Measurements from ENCODE around the gene DSG4.
"Not testable (repeated sequence)": the region's sequence is repeated elsewhere in the genome, so short reads cannot be mapped to it uniquely, and the experiment has no call there.

Gene DSG4, protein sequence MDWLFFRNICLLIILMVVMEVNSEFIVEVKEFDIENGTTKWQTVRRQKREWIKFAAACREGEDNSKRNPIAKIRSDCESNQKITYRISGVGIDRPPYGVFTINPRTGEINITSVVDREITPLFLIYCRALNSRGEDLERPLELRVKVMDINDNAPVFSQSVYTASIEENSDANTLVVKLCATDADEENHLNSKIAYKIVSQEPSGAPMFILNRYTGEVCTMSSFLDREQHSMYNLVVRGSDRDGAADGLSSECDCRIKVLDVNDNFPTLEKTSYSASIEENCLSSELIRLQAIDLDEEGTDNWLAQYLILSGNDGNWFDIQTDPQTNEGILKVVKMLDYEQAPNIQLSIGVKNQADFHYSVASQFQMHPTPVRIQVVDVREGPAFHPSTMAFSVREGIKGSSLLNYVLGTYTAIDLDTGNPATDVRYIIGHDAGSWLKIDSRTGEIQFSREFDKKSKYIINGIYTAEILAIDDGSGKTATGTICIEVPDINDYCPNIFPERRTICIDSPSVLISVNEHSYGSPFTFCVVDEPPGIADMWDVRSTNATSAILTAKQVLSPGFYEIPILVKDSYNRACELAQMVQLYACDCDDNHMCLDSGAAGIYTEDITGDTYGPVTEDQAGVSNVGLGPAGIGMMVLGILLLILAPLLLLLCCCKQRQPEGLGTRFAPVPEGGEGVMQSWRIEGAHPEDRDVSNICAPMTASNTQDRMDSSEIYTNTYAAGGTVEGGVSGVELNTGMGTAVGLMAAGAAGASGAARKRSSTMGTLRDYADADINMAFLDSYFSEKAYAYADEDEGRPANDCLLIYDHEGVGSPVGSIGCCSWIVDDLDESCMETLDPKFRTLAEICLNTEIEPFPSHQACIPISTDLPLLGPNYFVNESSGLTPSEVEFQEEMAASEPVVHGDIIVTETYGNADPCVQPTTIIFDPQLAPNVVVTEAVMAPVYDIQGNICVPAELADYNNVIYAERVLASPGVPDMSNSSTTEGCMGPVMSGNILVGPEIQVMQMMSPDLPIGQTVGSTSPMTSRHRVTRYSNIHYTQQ

DNA sequence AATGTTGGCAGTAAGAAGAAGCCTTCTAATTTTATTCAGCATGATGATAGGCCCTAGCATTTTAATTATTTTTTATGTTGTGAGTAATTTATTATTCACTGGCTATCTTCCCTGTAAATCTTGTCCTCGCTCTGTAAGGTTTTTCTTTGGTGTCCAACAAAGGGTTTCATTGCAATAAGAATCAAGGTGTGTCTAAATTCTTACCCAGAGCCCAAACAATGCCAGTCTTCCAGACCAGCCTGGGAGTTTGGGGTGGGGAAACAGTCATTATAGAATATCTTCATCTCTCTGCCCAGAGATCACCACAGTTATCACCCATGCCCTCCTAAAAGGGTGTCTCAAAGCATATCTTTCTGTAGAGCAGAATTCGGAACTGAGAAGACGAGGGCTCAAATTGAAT is at the start of gene DSG4:
Gene DSG4, plus strand, starts transcription at position 301 of the 400 bp plus-strand sequence. CDS start 135 bp downstream, outside the sequence.
- DNase-seq (ENCODE audit: low read depth) = no peak

DNA sequence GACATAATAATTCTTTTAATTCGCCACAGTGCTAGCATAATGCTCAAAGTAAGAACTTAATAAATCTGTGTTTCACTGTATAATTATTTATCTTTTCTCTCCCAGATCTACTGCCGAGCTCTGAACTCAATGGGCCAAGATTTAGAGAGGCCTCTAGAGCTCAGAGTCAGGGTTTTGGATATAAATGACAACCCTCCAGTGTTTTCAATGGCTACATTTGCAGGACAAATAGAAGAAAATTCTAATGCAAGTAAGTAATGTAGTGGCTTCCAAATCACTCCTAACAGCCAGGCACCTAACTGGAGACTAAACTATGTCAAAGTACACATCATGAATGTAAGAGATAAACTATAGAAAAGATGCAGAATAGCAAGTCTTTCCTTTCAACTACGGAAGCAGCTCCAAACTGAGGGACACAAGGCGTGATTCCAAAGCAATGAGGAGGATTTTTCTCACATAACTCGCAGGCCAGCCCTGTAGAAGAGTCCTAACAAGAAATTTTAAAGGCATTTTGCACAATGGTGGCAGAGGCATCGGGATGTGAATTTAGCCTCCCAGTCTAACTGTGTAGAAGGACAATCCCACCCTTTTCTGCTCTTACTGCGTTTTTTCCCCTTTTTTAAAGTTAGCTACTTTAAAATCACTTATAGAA is 46.7 kb upstream of the DSG4 start:
- DNase-seq (ENCODE audit: low read depth) = no peak

DNA sequence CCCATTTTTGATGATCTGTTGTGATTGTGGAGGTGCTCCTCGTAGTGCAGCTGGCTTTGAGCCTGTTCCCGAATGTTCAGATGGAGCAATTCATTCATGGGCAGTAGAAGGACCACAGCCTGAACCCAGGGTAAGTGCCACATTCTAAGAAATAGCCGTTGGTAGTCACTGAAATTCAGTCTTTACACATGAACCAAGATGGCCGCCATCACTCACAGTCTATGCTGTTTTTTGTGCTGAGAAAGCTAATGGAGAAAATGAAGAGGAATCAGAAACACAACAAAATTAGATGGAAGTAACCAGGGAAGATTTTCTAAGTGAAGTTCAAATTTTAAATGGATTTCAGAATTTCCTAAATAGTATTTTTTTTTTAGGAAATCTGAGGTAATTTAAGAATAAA is 33.1 kb upstream of the DSG4 start:
- no peak for DNase-seq (ENCODE audit: low read depth)

DNA sequence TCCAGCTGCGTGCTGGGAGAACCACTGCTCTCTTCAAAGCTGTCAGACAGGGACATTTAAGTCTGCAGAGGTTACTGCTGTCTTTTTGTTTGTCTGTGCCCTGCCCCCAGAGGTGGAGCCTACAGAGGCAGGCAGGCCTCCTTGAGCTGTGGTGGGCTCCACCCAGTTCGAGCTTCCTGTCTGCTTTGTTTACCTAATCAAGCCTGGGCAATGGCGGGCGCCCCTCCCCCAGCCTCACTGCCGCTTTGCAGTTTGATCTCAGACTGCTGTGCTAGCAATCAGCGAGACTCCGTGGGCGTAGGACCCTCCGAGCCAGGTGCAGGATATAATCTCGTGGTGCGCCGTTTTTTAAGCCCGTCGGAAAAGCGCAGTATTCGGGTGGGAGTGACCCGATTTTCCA is 23.2 kb upstream of the DSG4 start:
- DNase-seq (ENCODE audit: low read depth) = not testable (repeated sequence)

DNA sequence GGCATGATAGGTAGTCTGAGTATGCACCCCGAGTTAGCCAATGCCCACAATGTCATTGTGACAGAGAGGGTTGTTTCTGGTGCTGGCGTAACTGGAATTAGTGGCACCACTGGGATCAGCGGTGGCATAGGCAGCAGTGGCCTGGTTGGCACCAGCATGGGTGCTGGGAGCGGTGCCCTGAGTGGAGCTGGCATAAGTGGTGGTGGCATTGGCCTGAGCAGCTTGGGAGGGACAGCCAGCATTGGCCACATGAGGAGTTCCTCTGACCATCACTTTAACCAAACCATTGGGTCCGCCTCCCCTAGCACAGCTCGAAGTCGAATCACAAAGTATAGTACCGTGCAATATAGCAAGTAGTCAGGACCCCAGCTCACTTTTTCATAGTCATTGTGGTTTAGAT is 21.6 kb upstream of the DSG4 start:
- DNase-seq (ENCODE audit: low read depth) = no peak

DNA sequence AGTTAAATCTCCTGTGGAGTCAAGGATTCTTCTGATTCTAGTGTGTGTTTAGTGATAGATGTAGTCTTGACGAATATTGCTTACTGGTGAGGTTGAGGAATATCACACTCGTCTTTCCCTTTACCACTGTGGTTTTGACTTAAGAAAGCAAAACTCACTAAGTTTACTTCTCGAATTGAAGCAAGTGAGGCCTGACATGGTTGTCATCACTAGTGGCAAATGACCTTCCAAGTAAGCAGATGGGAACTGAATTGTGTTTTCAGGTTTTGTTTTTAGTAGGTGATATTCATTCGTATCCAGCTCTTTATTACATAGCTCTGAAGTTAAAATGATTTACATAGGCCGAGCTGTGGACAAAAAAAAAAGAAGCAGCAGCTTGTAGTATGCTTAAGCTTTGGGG is 20.6 kb upstream of the DSG4 start:
- DNase-seq (ENCODE audit: low read depth) = no peak

DNA sequence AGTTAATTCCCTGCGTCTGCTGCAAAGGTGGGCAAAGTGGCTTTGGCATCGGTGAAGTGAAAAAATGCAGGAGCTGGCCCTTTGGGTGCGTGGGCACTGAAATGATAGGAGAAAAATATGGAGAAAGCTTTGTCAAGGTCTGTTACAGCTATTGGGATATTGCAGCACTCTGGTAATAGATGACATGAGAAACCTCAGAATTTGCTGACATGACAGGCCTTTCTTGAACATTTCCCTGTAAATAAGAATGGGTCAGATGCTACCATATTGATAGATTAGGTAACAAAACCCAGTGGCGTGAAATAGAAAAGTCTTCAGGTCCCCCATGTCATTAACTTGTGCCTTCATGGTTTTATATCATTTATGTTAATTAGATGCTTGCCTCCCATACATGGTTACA is 12.4 kb upstream of the DSG4 start:
- DNase-seq (ENCODE audit: low read depth) = no peak

DNA sequence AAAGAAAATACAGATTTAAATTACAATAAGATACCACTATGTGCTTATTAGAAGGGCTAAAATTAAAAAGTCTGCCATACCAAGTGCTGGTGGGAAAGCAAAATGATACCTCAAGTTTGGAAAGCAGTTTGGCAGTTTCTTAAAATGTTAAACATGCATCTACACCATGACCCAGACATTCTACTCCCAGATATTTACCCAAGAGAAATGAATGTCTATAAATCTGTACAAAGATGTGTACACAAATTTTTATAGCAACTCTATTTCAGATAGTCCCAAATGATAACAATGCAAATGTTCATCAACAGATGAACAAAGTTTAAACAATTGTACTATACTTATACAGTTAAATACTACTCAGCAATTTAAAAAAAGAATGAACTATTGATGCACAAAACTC is 7.1 kb upstream of the DSG4 start:
- no peak for DNase-seq (ENCODE audit: low read depth)

DNA sequence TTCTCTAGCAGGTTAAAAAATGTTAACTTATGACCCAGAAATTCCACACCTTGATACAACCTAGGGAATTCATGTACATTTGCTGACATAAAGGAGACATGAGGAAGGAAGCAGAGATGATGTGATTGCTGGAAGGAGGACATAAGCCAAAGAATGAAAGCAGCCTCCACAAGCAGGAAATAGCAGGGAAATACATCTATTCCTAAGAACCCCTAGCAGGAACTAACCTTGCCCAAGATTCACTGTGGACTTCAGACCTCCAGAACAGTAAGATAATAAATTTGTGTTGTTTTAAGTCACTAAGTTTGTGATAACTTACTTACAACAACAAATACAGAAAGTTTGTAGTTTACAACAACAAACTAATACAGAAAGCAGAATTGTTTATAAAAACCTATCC is 4.6 kb upstream of the DSG4 start:
- DNase-seq (ENCODE audit: low read depth) = no peak

DNA sequence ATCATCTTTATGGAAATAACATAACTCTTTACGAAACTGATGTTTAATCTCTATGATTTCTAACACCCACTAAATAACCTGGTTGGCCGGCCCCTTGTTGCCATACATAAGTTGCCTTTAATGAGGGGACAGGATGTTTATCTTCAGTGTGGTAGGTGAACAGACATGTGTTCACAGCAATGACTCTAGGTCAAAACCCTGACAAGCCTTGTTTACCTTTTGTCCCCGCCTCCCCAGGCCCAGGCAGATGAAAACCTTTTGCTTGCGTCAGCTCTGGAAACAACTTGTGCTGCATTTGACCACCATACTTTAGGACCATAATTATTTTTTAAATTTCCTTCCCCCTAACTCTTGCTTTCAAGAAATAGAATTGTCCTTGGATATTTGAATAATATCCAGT is 2.9 kb upstream of the DSG4 start:
- DNase-seq (ENCODE audit: low read depth) = no peak

DNA sequence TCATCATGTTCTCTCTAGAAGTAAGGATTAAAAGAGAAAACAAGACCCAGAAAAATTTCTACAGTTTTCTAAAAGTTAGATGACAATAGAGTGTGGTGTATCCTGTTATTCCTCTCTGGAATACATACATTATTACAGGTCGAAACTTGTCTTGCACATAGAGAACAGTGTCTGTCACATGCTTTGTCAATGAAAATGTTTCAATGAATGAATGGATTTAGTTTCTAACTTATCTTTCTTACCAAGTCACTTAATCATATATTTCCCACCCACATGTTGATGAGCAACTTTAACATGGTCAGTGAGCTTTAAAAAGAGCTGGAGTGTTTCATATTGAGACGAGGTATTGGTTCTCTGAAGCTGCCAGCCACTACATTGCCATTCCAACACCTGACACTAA is 4.3 kb downstream of the DSG4 start:
- DNase-seq (ENCODE audit: low read depth) = no peak

DNA sequence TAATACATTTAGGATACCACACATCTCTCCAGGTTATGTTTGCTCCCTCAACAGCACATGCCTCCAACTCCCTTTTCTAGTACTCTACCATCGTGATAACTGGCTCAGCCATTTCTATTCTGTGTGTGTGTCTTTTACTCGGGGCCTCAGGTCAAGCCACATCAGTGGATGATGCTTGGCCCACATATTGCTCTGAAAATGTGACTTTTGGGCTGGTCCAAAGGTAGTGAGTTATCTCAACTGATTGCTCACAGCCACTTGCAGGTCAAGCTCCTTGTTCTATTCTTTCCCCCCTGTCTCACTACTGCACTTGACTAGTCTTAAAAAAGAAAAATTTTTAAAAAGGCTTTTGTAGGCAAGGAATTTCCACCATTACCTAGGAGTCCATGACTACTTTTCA is 5.5 kb downstream of the DSG4 start:
- no peak for DNase-seq (ENCODE audit: low read depth)

DNA sequence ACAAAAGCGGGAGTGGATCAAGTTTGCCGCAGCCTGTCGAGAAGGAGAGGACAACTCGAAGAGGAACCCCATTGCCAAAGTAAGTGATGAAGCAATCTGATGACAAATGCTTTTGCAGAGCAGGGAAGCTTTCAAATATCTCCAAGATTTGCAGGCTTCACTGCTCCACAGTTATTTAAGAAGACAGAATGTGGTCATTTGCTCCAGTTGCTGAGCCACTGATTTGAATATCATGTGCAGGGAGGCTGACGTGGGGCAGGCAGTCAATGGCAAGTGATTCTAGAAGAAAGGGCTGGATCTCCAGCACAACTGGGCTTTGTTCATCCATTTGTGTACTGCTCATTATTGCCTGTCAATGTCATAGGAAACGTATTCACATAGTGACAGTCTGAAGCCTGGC is 10.2 kb downstream of the DSG4 start:
- peak; percentile 67 for DNase-seq (ENCODE audit: low read depth)

DNA sequence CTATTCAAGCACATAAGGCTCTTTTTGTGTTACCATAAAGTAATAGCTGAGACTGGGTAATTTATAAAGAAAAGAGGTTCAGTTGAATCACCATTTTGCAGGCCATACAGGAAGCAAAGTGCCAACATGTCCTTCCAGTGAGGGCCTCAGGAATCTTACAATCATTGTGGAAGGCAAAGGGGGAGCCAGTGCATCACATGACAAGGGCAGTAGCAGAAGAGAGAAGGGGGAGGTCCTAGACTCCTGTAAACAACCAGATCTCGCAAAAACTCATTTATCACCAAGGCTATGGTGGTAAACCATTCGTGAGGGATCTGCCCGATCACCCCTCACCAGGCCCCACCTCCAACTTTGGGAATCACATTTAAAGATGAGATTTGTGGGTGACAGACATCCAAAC is 16.7 kb downstream of the DSG4 start:
- DNase-seq (ENCODE audit: low read depth) = no peak

DNA sequence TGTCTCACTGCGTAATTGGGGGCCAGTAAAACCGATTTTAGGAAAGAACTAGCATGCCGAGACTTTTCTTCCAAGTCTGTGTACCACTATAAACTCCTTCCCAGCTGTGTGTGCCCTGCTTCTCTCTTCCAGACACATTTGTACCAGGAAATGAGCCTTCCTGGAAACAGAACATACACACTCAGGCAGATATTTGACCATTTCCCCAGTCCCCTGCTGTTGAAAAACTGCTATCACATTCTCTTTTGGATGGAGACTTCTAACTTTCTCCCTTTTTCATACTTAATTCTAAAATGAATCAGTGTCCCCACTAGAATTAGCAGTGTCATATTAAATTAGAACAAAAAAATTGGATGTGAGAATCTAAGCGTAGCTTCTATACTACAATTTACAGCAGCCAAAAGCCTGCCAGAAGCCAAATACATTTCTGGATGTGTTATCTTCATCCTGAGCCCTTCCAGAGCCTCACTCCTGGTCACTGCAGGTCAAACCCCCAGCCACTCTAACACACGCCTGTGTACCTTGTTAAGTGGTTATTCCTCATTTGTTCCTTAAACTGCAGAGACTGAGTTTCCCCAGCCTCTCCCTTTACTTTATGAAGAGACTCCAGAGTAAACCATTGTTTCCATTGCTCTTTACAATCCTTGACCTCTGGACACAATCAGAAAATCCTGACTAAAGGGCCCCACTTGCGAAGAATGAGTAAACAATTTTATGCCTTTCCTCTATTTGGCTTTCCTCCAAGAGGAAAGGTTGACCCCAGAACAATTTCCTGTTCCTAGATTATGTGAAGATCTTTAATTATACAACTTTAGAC is 20.4 kb downstream of the DSG4 start:
- peak; percentile 40 for DNase-seq (ENCODE audit: low read depth)

DNA sequence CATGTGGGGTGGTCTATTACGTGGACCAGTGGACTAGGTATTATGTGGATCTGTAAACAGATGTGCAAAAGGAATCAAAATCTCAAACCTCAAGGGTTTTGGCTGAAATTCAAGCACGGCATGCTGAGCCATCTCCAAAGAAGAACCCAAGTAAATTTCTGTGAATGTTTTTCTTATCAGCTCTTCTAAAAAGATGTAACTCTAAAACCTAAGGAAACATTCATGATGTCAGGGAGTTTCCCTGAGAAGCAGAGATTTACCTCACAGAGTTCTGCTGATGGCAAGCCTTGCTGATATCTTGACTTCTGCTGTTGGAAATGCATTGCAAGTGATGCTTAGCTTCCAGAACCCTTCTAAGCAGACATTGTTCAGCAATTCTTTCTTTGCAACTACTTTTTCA is 21.6 kb downstream of the DSG4 start:
- peak; percentile 90 for DNase-seq (ENCODE audit: low read depth)

DNA sequence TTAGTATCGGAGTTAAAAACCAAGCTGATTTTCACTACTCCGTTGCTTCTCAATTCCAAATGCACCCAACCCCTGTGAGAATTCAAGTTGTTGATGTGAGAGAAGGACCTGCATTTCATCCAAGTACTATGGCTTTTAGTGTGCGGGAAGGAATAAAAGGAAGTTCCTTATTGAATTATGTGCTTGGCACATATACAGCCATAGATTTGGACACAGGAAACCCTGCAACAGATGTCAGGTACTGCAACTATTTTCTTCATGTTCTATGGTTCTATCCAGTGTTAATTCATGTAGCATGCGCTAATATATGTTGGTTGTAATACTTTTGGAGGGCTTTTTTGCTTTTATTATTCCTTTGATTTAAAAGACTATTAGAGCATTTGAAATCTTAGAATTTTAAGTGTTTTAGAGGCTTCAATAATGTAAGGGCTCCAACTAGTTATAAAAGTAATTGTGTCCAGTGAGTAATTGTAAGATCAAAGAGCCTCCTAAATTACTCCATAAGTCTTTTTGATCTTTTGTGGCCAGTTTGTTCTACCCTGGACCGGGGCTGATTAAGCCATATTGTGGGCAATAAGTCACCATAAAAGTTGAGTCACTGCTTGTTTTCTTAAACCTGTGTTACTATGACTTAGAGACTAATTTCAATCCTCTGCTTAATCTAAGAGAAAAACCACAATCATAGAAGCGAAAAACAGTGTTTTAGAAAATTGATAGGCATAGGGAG is 22.9 kb downstream of the DSG4 start:
- peak; percentile 91 for DNase-seq (ENCODE audit: low read depth)

DNA sequence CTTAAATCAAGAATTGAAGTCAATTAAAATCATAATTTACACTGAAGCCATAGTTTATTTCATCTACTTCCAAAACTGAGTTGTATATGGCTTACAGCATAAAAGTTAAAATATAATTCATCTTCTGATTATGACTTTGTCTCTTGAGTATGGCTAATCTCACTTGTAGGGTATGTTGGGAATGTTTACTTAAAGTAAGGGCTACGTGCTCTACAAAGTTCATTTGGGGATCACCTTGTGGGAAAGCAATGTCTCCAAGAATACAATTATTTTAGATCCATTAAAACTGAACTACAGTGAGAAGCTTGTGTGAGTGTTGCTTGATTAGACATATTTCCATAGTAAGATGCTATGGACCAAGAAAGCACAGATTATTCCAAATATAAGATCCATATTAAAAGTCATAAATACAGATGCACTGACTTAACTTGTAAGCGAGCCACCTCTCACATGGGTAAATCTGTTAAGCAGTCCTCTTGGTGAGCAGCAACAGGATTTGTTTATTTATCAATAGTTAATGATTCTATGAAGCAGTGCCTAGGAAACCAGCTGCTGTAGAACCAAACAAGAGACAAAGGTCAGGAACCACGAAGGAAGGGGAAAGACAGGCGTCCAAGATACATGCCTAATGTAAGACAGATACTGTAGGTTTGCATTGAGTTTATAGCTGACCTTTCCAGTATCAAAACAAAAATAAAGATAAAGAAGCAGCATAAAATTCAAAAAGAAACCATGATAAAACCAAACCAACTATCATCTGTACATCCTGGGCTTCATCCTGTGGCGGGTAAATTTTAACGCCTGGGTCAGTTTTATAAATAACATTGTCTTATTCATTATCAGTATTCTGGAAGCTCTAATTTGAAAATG is 24.8 kb downstream of the DSG4 start:
- no peak for DNase-seq (ENCODE audit: low read depth)

DNA sequence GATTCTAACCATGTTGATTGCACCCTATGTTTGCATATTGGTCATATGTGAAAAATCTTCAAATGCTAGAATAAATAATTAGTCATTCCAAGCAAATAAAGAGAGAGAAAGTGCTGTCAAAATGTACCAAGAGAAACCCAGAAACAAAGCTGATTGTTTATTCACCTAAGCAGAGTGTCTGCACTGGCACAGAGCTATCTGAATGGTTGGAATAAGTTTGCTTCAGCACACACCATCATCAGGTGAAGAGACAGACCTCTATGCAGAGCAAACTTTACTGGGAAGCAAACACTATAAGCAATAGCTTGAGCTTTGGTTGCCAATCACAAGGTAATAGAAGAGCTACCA is 25.4 kb downstream of the DSG4 start:
- DNase-seq (ENCODE audit: low read depth) = no peak

DNA sequence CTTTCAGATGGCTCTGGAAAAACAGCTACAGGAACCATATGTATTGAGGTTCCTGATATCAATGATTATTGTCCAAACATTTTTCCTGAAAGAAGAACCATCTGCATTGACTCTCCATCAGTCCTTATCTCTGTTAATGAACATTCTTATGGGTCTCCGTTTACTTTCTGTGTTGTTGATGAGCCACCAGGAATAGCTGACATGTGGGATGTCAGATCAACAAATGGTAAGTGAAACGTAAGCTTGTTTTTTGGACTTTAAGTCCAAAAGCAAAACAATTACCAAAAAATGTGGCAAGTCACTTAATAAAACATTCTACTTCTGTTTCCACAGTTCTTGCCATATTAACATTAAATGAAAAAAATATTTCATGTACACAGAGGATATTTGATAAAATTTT is 26.8 kb downstream of the DSG4 start:
- no peak for DNase-seq (ENCODE audit: low read depth)
